Smooth muscle cell (in vitro differentiated cells): ENCODE data around the gene DTNBP1. TPM values are rescaled to one million over a fixed set of nuclear protein-coding genes. Genes with fewer than 3 reads are reported as not detected.
"Not testable (repeated sequence)": the region's sequence is repeated elsewhere in the genome, so short reads cannot be mapped to it uniquely, and the experiment has no call there.

Experiments used
- DNase-seq: peaks from one replicate; lab custom pipeline; 2025; ENCODE audit not compliant: unreplicated experiment; lab: John Stamatoyannopoulos, UW
- H2AFZ ChIP-seq: fragments of 200-600 bp; sonication (generic); 2 replicates; pipeline ENCODE4 v1.6.0; 2016; ENCODE audit warnings: antibody characterized with exemption, low read depth, mild to moderate bottlenecking
- H3F3A ChIP-seq: fragments of 200-600 bp; sonication (generic); 2 replicates; pipeline ENCODE4 v1.6.0; 2017; ENCODE audit warnings: antibody characterized with exemption, low read depth
- H3K27ac ChIP-seq: fragments of 200-600 bp; sonication (generic); 2 replicates; pipeline ENCODE4 v1.5.1; 2016; ENCODE audit warnings: low read depth, mild to moderate bottlenecking
- H3K27me3 ChIP-seq: fragments of 200-600 bp; sonication (generic); 2 replicates; pipeline ENCODE4 v1.6.1; 2016; ENCODE audit warnings: low read depth, mild to moderate bottlenecking
- H3K36me3 ChIP-seq: fragments of 200-600 bp; sonication (generic); 2 replicates; pipeline ENCODE4 v1.5.1; 2016; ENCODE audit warnings: low read depth
- H3K4me1 ChIP-seq: fragments of 200-600 bp; sonication (generic); 2 replicates; pipeline ENCODE4 v1.5.1; 2016; ENCODE audit warnings: low read depth
- H3K4me2 ChIP-seq: fragments of 200-600 bp; sonication (generic); 2 replicates; pipeline ENCODE4 v1.6.0; 2016; ENCODE audit warnings: mild to moderate bottlenecking
- H3K4me3 ChIP-seq: fragments of 200-600 bp; sonication (generic); 2 replicates; pipeline ENCODE4 v1.5.1; 2016; ENCODE audit warnings: mild to moderate bottlenecking
- H3K79me2 ChIP-seq: fragments of 200-600 bp; sonication (generic); 2 replicates; pipeline ENCODE4 v1.6.0; 2016; ENCODE audit warnings: low read depth, mild to moderate bottlenecking
- H3K9ac ChIP-seq: fragments of 200-600 bp; sonication (generic); 2 replicates; pipeline ENCODE4 v1.6.0; 2016; ENCODE audit warnings: low read depth
- H3K9me3 ChIP-seq: fragments of 200-600 bp; sonication (generic); replicated peaks from 2 replicates; pipeline ENCODE4 v1.5.1; 2016; ENCODE audit warnings: low read depth
- H4K20me1 ChIP-seq: fragments of 200-600 bp; sonication (generic); 2 replicates; pipeline ENCODE4 v1.6.0; 2016; ENCODE audit warnings: low read depth
- CTCF ChIP-seq: fragments of 200-600 bp; sonication (generic); IDR thresholded peaks from 2 replicates; pipeline ENCODE4 v1.5.1; 2017; ENCODE audit warnings: borderline replicate concordance, mild to moderate bottlenecking, antibody characterized with exemption; ENCODE audit not compliant: insufficient read depth, poor library complexity, severe bottlenecking
- WGBS: methylation state at CpG from one replicate; pipeline ENCODE4 v1.1.7; 2016; ENCODE audit warnings: low lambda C conversion rate; 5-methylcytosine and 5-hydroxymethylcytosine counted together
- polyA plus RNA-seq: library from polyadenylated mRNA; unstranded; fragments of >200 nt; fragmentation: Nextera tagmentation; extraction: Ambion mirVana; gene quantifications from 2 replicates; pipeline ENCODE4 v1.2.1, GENCODE V29; 2016
- total RNA-seq: library from RNA; depleted of rRNA; stranded (reverse); fragments of >200 nt; gene quantifications from 2 replicates; pipeline ENCODE4 v1.2.3, GENCODE V29; 2014

Gene DTNBP1
- total and polyA plus RNA-seq, 2 experiments from 2014 or later = 11.9 to 24.2 TPM

GRCh38 chr6:15544321-15544900 lies 118.4 kb downstream of the DTNBP1 start:
- no peak for DNase-seq
- H3K4me2 ChIP-seq = no peak overlapping the region
- no peak overlapping the region for H3K4me3 ChIP-seq

GRCh38 chr6:15543332-15543917 lies 119.4 kb downstream of the DTNBP1 start:
- not testable (repeated sequence) for H3K27ac ChIP-seq, H3K27me3 ChIP-seq, H3K36me3 ChIP-seq, H3K9ac ChIP-seq, H2AFZ ChIP-seq, DNase-seq, H3F3A ChIP-seq, H3K4me1 ChIP-seq, H3K4me2 ChIP-seq, H3K79me2 ChIP-seq, H3K9me3 ChIP-seq, H4K20me1 ChIP-seq, H3K4me3 ChIP-seq
- 97% methylated on average over 5 of the region's 5 CpGs for WGBS

More at GRCh38 chr6:15544321-15544900, 118.4 kb downstream of the DTNBP1 start:
- Histone ChIP-seq H3K27ac (no peak overlapping the region), H3K9ac (no peak overlapping the region), H3K36me3 (no peaks in the 10 kb centered on the region), H3K79me2 (no peaks in the 10 kb centered on the region), H3K27me3 (no peaks in the 10 kb centered on the region), H4K20me1 (peaks cover 4% of the 10 kb centered on the region), H2AFZ (no peak overlapping the region), H3K4me1 (no peaks in the 10 kb centered on the region), H3F3A (no peaks in the 10 kb centered on the region), H3K9me3 (no peaks in the 10 kb centered on the region)
- TF ChIP-seq CTCF = no peak
- over 99% methylated on average over 4 of the region's 4 CpGs for WGBS

- DNase-seq = no peak
- no peak for TF ChIP-seq CTCF
- no peaks in the 10 kb centered on the region for H3K9me3 ChIP-seq
- no peaks in the 10 kb centered on the region for H3K79me2 ChIP-seq
- H3K27me3 ChIP-seq = no peaks in the 10 kb centered on the region
- no peak overlapping the region for H3K27ac ChIP-seq
- no peaks in the 10 kb centered on the region for H3F3A ChIP-seq
- no peak overlapping the region for H2AFZ ChIP-seq
- H3K4me3 ChIP-seq = no peak overlapping the region
- H4K20me1 ChIP-seq = peaks cover 4% of the 10 kb centered on the region
- no peaks in the 10 kb centered on the region for H3K36me3 ChIP-seq
- H3K9ac ChIP-seq = no peak overlapping the region
- WGBS = 95% methylated on average over 7 of the region's 7 CpGs
- H3K4me2 ChIP-seq = no peak overlapping the region
- no peaks in the 10 kb centered on the region for H3K4me1 ChIP-seq
These were observed 123.0 kb downstream of the DTNBP1 start for GRCh38 chr6:15539722-15540270.

GRCh38 chr6:15538766-15539495 lies 123.9 kb downstream of the DTNBP1 start:
- Histone ChIP-seq H3F3A (no peaks in the 10 kb centered on the region), H4K20me1 (peaks cover under 1% of the 10 kb centered on the region), H3K4me2 (no peak overlapping the region), H3K36me3 (no peaks in the 10 kb centered on the region), H2AFZ (no peak overlapping the region), H3K4me1 (no peaks in the 10 kb centered on the region), H3K9me3 (no peaks in the 10 kb centered on the region), H3K79me2 (no peaks in the 10 kb centered on the region), H3K27me3 (no peaks in the 10 kb centered on the region), H3K9ac (no peak overlapping the region), H3K27ac (no peak overlapping the region), H3K4me3 (no peak overlapping the region)
- no peak for DNase-seq
- WGBS = 94% methylated on average over 9 of the region's 9 CpGs
- no peak for TF ChIP-seq CTCF
